SK-N-MC (cell line): ENCODE data around the gene TSPOAP1.

Experiments
- EZH2 ChIP-seq: fragments of 200-600 bp; sonication (generic); IDR thresholded peaks from one replicate; pipeline ENCODE4 v1.6.1; 2017; ENCODE audit warnings: antibody characterized with exemption
- POLR2AphosphoS5 ChIP-seq: IDR thresholded peaks from 2 replicates; pipeline ENCODE4 v1.6.1; 2012; ENCODE audit warnings: mild to moderate bottlenecking, low read depth, low read length, borderline replicate concordance

DNA sequence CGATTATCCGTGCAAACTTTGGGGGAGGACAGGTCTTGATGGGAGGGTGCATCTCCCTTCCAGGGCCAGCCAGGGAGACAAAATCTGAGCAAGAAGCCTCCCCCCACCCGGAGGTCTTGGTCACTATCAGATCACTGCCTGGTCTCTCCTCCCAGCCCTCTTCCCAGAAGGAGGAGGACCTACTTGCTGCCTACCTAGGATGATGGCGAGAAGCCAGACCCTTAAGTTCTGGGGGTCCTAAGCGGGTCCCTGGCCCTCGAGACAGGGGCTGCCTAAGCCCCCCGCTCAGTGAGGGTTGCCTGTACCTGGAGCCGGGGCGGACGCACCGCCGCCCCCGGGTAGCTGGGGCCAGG, 4.6 kb downstream of the TSPOAP1 start:
- no peak for TF ChIP-seq EZH2
- no peak for TF ChIP-seq POLR2AphosphoS5
